Jurkat, Clone E6-1 (cell line): ENCODE measurements around the gene YARS2.
"Not testable (repeated sequence)": the region's sequence is repeated elsewhere in the genome, so short reads cannot be mapped to it uniquely, and the experiment has no call there.

Source experiments
- DNase-seq: peaks from one replicate; pipeline ENCODE4 v3.0.0-alpha.2; 2011; ENCODE audit warnings: low read depth, low spot score
- H3K4me3 ChIP-seq: 2 replicates; pipeline ENCODE4 v1.5.1; 2011; ENCODE audit warnings: mild to moderate bottlenecking, low read length, control low read depth, moderate library complexity

YARS2 gene

GRCh38 chr12:32755051-32755653, 545 bp downstream of the YARS2 start:
- DNase-seq, result peak; percentile 49
- H3K4me3 ChIP-seq, result peak overlapping the region; percentile 96

GRCh38 chr12:32754111-32754510, 1.6 kb downstream of the YARS2 start:
- DNase-seq, result no peak
- H3K4me3 ChIP-seq, result peak overlapping the region; percentile 96

GRCh38 chr12:32753605-32754004, 2.1 kb downstream of the YARS2 start:
- no peak for DNase-seq
- H3K4me3 ChIP-seq, result no peak overlapping the region

- no peak overlapping the region for H3K4me3 ChIP-seq
- no peak for DNase-seq
These were observed 12.4 kb downstream of the YARS2 start for GRCh38 chr12:32743264-32743663.

GRCh38 chr12:32742133-32742532, 13.6 kb downstream of the YARS2 start:
- H3K4me3 ChIP-seq, result no peak overlapping the region
- DNase-seq, result no peak

GRCh38 chr12:32739279-32739678, 16.4 kb downstream of the YARS2 start:
- H3K4me3 ChIP-seq, result no peak overlapping the region
- no peak for DNase-seq

GRCh38 chr12:32737715-32738114, 18.0 kb downstream of the YARS2 start:
- DNase-seq, result no peak

GRCh38 chr12:32736445-32736844, 19.3 kb downstream of the YARS2 start:
- DNase-seq, result no peak
- H3K4me3 ChIP-seq, result no peak overlapping the region

More at GRCh38 chr12:32737715-32738114, 18.0 kb downstream of the YARS2 start:
- no peak overlapping the region for H3K4me3 ChIP-seq

GRCh38 chr12:32734952-32735351, 20.7 kb downstream of the YARS2 start:
- H3K4me3 ChIP-seq, result no peak overlapping the region
- no peak for DNase-seq

GRCh38 chr12:32727237-32727636, 28.5 kb downstream of the YARS2 start:
- no peak overlapping the region for H3K4me3 ChIP-seq
- DNase-seq, result no peak

GRCh38 chr12:32726286-32726685, 29.4 kb downstream of the YARS2 start:
- DNase-seq, result no peak
- H3K4me3 ChIP-seq, result no peak overlapping the region

- DNase-seq, H3K4me3 ChIP-seq: not testable (repeated sequence)
These were observed 30.4 kb downstream of the YARS2 start for GRCh38 chr12:32725308-32725707.

GRCh38 chr12:32718926-32719325, 36.8 kb downstream of the YARS2 start:
- no peak for DNase-seq

GRCh38 chr12:32714772-32715171, 40.9 kb downstream of the YARS2 start:
- no peak for DNase-seq
- H3K4me3 ChIP-seq, result no peak overlapping the region

More at GRCh38 chr12:32718926-32719325, 36.8 kb downstream of the YARS2 start:
- H3K4me3 ChIP-seq, result no peak overlapping the region

GRCh38 chr12:32708926-32709325, 46.8 kb downstream of the YARS2 start:
- no peak overlapping the region for H3K4me3 ChIP-seq
- no peak for DNase-seq

- DNase-seq, result no peak
- H3K4me3 ChIP-seq, result no peak overlapping the region
These were observed 49.2 kb downstream of the YARS2 start for GRCh38 chr12:32706335-32707024.

- no peak overlapping the region for H3K4me3 ChIP-seq
- DNase-seq, result no peak
These were observed 49.9 kb downstream of the YARS2 start for GRCh38 chr12:32705783-32706182.

- DNase-seq, result no peak
- H3K4me3 ChIP-seq, result no peak overlapping the region
These were observed 52.8 kb downstream of the YARS2 start for GRCh38 chr12:32702946-32703345.

GRCh38 chr12:32702473-32702872, 53.2 kb downstream of the YARS2 start:
- H3K4me3 ChIP-seq, result no peak overlapping the region
- DNase-seq, result no peak

- H3K4me3 ChIP-seq, DNase-seq: not testable (repeated sequence)
These were observed 56.3 kb downstream of the YARS2 start for GRCh38 chr12:32699437-32699836.

GRCh38 chr12:32698285-32698684, 57.4 kb downstream of the YARS2 start:
- DNase-seq, result no peak
- no peak overlapping the region for H3K4me3 ChIP-seq
